A673 (cell line): ENCODE data around the gene PGRMC1.
A peak's percentile ranks its signal among the peaks of the same experiment; 100 is the strongest.

Experiments used
- EZH2 ChIP-seq: fragments of 200-600 bp; sonication (generic); IDR thresholded peaks from 2 replicates; pipeline ENCODE4 v1.6.1; 2017; ENCODE audit warnings: borderline replicate concordance, low read depth, mild to moderate bottlenecking, mixed read lengths, antibody characterized with exemption, low read length; ENCODE audit not compliant: poor library complexity, severe bottlenecking
- TF ChIP-seq, protein P1 (sequence below): fragments of 300-800, 200-600 bp; sonication (generic); conservative IDR thresholded peaks from 2 replicates; pipeline ENCODE4 v1.5.1; 2017; ENCODE audit warnings: low read depth, mild to moderate bottlenecking, antibody characterized with exemption, low read length, moderate library complexity, mixed read lengths

DNA sequence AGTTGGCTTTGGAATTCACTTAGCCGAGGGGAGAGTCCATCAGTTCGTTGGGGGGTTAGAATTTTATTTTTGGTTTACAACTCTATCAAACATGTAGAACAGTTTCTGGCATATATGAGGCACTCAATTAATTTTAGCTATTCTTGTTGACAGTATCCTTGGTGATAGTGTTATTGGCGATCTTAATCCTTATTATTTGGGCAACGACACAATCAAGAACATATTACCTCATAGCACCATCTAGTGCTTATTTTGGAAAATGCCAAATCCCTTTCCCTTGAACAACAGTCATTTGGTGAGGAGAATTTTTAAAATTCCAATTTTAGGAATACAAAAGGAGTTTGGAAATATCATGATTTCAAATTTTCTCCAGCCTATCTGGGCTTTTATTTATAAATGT is 17.9 kb upstream of the PGRMC1 start:
- TF ChIP-seq, protein P1, sequence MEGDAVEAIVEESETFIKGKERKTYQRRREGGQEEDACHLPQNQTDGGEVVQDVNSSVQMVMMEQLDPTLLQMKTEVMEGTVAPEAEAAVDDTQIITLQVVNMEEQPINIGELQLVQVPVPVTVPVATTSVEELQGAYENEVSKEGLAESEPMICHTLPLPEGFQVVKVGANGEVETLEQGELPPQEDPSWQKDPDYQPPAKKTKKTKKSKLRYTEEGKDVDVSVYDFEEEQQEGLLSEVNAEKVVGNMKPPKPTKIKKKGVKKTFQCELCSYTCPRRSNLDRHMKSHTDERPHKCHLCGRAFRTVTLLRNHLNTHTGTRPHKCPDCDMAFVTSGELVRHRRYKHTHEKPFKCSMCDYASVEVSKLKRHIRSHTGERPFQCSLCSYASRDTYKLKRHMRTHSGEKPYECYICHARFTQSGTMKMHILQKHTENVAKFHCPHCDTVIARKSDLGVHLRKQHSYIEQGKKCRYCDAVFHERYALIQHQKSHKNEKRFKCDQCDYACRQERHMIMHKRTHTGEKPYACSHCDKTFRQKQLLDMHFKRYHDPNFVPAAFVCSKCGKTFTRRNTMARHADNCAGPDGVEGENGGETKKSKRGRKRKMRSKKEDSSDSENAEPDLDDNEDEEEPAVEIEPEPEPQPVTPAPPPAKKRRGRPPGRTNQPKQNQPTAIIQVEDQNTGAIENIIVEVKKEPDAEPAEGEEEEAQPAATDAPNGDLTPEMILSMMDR = peak; percentile 65; the same call in 1 of the 2 replicates
- no peak for TF ChIP-seq EZH2
